ENCODE measurements around the gene KIF6.

KIF6 gene

GRCh38 chr6:39319621-39320362 is 405.4 kb downstream of the KIF6 start:
- no peak for DNase-seq (ENCODE audit: low read depth in 2 of 2)

DNA sequence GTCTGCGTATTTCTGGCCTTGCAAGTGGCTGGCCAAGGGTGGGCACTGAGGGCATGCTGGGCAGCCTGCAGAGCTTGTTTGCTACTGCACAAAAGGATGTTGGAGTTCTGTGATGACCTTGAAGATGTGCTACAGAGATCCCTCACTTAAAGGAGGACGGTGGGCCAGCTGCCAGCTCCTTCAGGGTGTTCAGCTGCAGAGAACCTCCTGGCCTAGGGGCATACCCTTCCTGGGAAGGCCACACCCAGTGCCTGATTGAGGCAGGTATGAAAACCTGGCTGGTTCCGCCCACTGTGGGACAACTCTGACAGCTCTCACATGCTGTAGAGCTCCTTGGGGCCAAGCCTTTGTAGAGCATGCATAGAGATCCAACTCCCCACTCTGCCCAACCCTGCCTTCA is 408.0 kb downstream of the KIF6 start:
- no peak for DNase-seq (ENCODE audit: low read depth in 2 of 2)

GRCh38 chr6:39314273-39314795 is 410.9 kb downstream of the KIF6 start, which contains the start of gene KCNK17:
KCNK17 (minus strand) TSS chr6:39314419; CDS start chr6:39314320, 99 bp downstream.
- DNase-seq (ENCODE audit: low read depth in 2 of 2) = no peak

DNA sequence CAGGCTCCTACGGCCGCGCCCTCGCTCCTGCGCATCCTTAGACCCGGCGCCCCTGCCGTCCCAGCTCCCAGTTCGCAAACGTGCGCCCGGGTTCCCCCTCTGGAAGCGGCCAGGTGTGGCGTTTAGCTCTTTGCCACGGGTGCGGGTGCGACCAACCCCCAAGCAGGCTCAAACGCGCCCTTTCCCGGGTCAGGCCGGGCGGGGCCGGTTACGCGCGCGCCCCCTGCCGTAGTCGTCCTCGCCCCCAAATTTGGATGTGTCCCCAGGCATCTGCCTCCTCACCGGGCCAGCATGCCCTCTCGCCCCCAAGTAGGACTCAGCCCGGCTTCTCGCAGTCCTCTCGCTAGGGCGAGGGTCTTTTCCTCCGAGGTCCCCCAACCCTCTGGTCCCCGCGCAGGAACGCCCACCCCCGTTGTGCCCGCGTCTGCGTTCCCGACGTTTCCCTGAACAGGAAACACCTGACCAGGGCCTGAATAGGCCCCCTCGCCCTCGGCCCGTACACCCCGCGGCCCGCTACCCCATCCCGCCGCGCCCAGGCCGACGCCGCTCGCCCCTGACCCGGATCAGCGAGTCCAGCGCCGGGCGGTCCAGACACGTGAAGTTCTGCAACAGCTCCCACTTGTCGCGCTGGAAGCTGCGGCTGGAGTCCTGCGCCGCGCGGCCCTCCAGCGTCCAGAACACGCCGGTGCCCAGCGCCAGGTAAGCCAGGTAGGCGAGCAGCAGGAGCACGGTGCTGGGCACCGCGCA is 411.5 kb downstream of the KIF6 start:
- no peak for DNase-seq (ENCODE audit: low read depth in 2 of 2)

- no peak for DNase-seq (ENCODE audit: low read depth in 2 of 2)
Observed at GRCh38 chr6:39312912-39313525, 412.2 kb downstream of the KIF6 start.

GRCh38 chr6:39310542-39310941 is 414.7 kb downstream of the KIF6 start:
- DNase-seq (ENCODE audit: low read depth in 2 of 2) = no peak

DNA sequence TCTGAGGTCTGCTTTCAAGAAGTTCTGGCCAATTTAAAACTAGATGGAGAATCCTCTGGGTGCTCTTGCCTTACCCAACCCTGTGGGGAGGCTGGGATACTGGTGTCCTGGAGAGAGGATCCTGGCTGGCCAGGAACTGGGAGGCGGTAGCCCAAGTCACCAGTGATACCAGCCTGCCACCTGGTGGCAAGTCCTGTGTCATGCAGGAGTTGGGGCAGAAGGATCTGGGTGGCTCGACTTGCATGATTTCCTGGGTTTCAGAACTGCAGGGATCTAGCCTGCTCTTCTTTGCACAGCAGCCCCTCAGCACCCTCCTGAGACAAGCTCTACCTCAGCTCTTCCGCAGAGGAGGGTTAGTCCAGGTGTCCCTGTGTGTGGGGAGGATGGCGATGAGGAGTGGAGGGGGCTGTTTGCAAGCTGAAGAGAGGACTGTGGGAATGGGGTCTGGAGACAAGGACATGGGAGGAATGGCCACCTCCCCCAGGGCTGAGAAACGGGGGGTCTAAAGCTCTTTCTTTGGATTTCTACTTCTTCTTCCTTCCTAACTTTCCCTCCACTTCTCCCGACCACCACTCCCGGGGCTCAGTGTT is 415.2 kb downstream of the KIF6 start:
- peak in 1 of 2 donors; percentile 21 for DNase-seq (ENCODE audit: low read depth in 2 of 2)

DNA sequence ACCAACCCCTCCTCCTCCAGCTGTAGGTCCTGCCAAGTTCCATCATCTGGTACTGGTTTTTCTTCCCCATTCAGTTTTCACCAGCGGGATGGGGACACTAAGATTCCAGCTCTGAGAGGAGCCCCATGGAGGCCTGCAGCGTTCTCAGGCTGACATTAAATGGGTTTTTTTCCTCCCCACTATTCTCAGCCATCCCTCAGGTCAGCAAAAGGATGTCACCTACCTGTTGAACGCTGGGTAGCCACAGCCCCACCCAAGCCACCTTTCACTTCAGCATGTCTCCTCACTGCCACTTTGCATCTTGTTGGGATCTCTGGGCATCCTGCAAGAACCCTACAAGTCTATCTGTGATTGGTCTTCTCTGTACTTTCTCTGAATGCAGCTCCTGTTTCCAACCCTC is 417.7 kb downstream of the KIF6 start:
- DNase-seq (ENCODE audit: low read depth in 2 of 2) = no peak

DNA sequence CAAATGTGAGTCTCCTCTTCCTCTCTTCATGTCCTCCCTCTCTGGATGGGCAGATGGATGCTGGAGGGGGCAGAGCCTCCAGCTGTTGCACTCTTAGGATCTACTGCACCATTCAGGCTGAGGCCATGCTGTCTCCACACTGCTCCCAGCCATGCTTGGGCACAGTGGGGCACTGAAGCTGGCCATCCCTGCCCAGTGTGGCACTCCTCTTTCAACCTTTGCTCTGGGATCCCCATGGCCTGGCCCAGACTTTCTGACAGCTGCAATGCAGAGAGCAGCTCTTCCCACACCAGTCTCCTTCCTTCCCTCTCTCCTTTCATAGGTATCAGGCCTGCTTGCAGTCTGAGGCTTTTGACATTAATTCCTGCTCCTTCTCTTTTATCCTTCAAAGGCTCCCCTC is 420.3 kb downstream of the KIF6 start:
- no peak for DNase-seq (ENCODE audit: low read depth in 2 of 2)

GRCh38 chr6:39303425-39304153 is 421.6 kb downstream of the KIF6 start:
- DNase-seq (ENCODE audit: low read depth in 2 of 2) = no peak

GRCh38 chr6:39302669-39303424 is 422.4 kb downstream of the KIF6 start:
- peak; percentile 64 to 84 for DNase-seq (ENCODE audit: low read depth in 2 of 2)

GRCh38 chr6:39302011-39302410 is 423.2 kb downstream of the KIF6 start:
- no peak for DNase-seq (ENCODE audit: low read depth in 2 of 2)

GRCh38 chr6:39301606-39302005 is 423.6 kb downstream of the KIF6 start:
- DNase-seq (ENCODE audit: low read depth in 2 of 2) = no peak

GRCh38 chr6:39300739-39301138 is 424.5 kb downstream of the KIF6 start:
- DNase-seq (ENCODE audit: low read depth in 2 of 2) = no peak

DNA sequence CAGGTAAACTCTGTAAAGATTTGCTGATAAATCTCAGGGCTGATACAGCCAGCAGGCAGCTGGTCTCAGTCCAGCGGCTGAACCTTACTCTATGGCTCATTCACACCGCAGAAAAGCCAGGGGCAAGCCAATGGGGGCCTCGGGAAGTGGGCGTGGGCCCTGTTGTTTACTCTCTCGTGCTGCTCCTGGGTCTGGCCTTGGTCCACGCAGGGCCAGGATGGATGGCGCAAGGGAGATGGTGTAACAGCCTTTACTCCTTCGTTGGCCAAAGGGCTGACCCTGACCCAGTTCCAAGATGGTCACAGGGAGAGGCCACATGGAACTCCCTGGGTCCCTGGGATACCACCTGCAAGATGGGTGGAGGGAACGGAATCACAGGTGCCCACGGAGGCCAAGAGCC is 427.1 kb downstream of the KIF6 start:
- DNase-seq (ENCODE audit: low read depth in 2 of 2) = no peak

- DNase-seq (ENCODE audit: low read depth in 2 of 2) = no peak
Observed at GRCh38 chr6:39296745-39297640, 428.2 kb downstream of the KIF6 start.

- DNase-seq (ENCODE audit: low read depth in 2 of 2) = no peak
Observed at GRCh38 chr6:39295611-39296011, 429.6 kb downstream of the KIF6 start.

DNA sequence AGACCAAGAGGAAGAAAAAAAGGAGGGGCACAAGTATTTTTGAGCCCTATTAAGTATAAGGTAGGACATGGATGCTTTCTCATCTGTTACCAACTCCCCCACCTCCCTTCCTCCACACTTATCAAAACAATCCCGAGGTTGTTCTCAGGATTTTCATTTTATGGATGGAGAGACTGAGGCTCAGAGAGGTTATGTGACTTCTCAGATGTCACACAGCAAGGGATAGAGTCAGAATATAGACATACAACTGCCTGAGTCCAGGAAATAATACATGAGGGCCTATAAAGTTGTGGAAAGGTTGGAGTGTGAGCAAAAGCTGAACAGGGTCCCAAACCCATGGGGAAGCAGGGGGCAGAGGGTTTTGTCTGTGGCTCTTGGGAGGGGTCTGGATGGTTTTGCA is 430.3 kb downstream of the KIF6 start:
- no peak for DNase-seq (ENCODE audit: low read depth in 2 of 2)

GRCh38 chr6:39294133-39294532 is 431.1 kb downstream of the KIF6 start:
- no peak for DNase-seq (ENCODE audit: low read depth in 2 of 2)

DNA sequence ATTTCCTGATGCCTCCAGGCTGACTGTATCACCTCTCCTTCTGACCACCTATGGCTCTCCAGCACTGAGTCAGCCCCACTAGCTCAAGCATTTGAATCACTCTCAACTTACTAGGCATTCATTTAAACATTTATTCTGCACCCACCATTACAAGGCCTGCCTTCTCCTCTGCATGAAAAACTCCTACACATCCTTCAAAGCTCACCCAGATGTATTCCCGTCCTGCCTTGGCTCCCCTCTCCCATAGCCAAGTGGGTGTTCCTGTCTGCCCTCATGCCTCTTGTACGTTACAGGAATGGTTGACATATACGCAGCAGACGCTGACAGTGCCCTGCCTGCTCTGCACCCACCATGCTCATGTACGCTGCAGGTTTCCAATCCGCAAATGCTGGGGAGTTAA is 432.6 kb downstream of the KIF6 start:
- no peak for DNase-seq (ENCODE audit: low read depth in 2 of 2)

Data from stimulated activated CD4-positive, alpha-beta T cell treated with anti-CD3 and anti-CD28 coated beads, Interleukin-1b, Interleukin-23, amount 100 ng/mL, for 1 hour (primary cell).